ENCODE data around the gene CAPN2.

GRCh38 chr1:223802032-223802431 lies 89.7 kb downstream of the CAPN2 start:
- TF ChIP-seq, protein P1, sequence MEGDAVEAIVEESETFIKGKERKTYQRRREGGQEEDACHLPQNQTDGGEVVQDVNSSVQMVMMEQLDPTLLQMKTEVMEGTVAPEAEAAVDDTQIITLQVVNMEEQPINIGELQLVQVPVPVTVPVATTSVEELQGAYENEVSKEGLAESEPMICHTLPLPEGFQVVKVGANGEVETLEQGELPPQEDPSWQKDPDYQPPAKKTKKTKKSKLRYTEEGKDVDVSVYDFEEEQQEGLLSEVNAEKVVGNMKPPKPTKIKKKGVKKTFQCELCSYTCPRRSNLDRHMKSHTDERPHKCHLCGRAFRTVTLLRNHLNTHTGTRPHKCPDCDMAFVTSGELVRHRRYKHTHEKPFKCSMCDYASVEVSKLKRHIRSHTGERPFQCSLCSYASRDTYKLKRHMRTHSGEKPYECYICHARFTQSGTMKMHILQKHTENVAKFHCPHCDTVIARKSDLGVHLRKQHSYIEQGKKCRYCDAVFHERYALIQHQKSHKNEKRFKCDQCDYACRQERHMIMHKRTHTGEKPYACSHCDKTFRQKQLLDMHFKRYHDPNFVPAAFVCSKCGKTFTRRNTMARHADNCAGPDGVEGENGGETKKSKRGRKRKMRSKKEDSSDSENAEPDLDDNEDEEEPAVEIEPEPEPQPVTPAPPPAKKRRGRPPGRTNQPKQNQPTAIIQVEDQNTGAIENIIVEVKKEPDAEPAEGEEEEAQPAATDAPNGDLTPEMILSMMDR (IDR thresholded peaks at IDR 0.05), result no peak
- no peak for TF ChIP-seq EZH2 (IDR thresholded peaks at IDR 0.05; ENCODE audit: borderline replicate concordance, insufficient read depth, low read depth, low read length, poor library complexity, severe bottlenecking)
